ENCODE measurements around the gene ACSM3. TPM values are rescaled to one million over a fixed set of nuclear protein-coding genes. Genes with fewer than 3 reads are reported as not detected.

Gene ACSM3
- total RNA-seq, 2 donors from 2014 or later = 1.6 to 1.8 TPM

- Mint-ChIP-seq H3K27ac (no peak overlapping the region), H3K4me3 (no peak overlapping the region), H3K9me3 (no peaks in the 10 kb centered on the region), H3K4me1 (peaks cover 13% of the 10 kb centered on the region), H3K27me3 (ENCODE audit: insufficient read depth) (no peaks in the 10 kb centered on the region), H3K36me3 (ENCODE audit: low read depth) (peaks cover 6% of the 10 kb centered on the region)
- peaks cover 9% of the 10 kb centered on the region for H3K4me1 ChIP-seq (ENCODE audit: control insufficient read depth, insufficient read depth, low read length)
- H3K27me3 ChIP-seq (ENCODE audit: control insufficient read depth, insufficient read depth, low read length, poor library complexity, severe bottlenecking) = no peaks in the 10 kb centered on the region
- H3K9me3 ChIP-seq (ENCODE audit: control insufficient read depth, low read length) = peaks cover 4% of the 10 kb centered on the region
- no peak overlapping the region for H3K9ac ChIP-seq (ENCODE audit: extremely low read depth, low read length, poor library complexity, severe bottlenecking)
- H3K4me3 ChIP-seq (ENCODE audit: low read length) = no peak overlapping the region
- no peak overlapping the region for H3K27ac ChIP-seq (ENCODE audit: low read depth, low read length)
- H3K36me3 ChIP-seq (ENCODE audit: control insufficient read depth, insufficient read depth, low read length) = no peaks in the 10 kb centered on the region
- WGBS, 2 experiments (ENCODE audit: insufficient coverage in 1 of 2, insufficient read length in 1 of 2) = 83 to 95% methylated on average over 1 of the region's 1 CpG
- DNase-seq = no peak
- no peak for TF ChIP-seq CTCF (conservative IDR thresholded peaks at IDR 0.05)
These were observed 65.7 kb downstream of the ACSM3 start for GRCh38 chr16:20829536-20829935.

- H3K27ac ChIP-seq (ENCODE audit: low read depth, low read length) = no peak overlapping the region
- H3K4me1 ChIP-seq (ENCODE audit: control insufficient read depth, insufficient read depth, low read length) = peaks cover 6% of the 10 kb centered on the region
- H3K27ac Mint-ChIP-seq = no peak overlapping the region
- H3K4me3 Mint-ChIP-seq = no peak overlapping the region
- 92% methylated on average over 1 of the region's 1 CpG; no CpG with 5 or more reads in 1 of the 2 experiments for WGBS, 2 experiments (ENCODE audit: insufficient coverage in 1 of 2, insufficient read length in 1 of 2)
- peaks cover 13% of the 10 kb centered on the region for H3K36me3 Mint-ChIP-seq (ENCODE audit: low read depth)
- H3K4me1 Mint-ChIP-seq = peaks cover 10% of the 10 kb centered on the region
- DNase-seq = no peak
- H3K27me3 Mint-ChIP-seq (ENCODE audit: insufficient read depth) = no peaks in the 10 kb centered on the region
- no peaks in the 10 kb centered on the region for H3K27me3 ChIP-seq (ENCODE audit: control insufficient read depth, insufficient read depth, low read length, poor library complexity, severe bottlenecking)
- H3K9me3 Mint-ChIP-seq = no peaks in the 10 kb centered on the region
- H3K4me3 ChIP-seq (ENCODE audit: low read length) = no peak overlapping the region
- TF ChIP-seq CTCF (conservative IDR thresholded peaks at IDR 0.05) = no peak
- no peaks in the 10 kb centered on the region for H3K36me3 ChIP-seq (ENCODE audit: control insufficient read depth, insufficient read depth, low read length)
- H3K9me3 ChIP-seq (ENCODE audit: control insufficient read depth, low read length) = peaks cover 10% of the 10 kb centered on the region
- no peak overlapping the region for H3K9ac ChIP-seq (ENCODE audit: extremely low read depth, low read length, poor library complexity, severe bottlenecking)
These were observed 66.6 kb downstream of the ACSM3 start for GRCh38 chr16:20830372-20830771.

- H3K4me3 Mint-ChIP-seq = no peak overlapping the region
- Histone ChIP-seq H3K4me3 (ENCODE audit: low read length) (no peak overlapping the region), H3K36me3 (ENCODE audit: control insufficient read depth, insufficient read depth, low read length) (peaks cover 10% of the 10 kb centered on the region), H3K27me3 (ENCODE audit: control insufficient read depth, insufficient read depth, low read length, poor library complexity, severe bottlenecking) (no peaks in the 10 kb centered on the region), H3K27ac (ENCODE audit: low read depth, low read length) (no peak overlapping the region), H3K4me1 (ENCODE audit: control insufficient read depth, insufficient read depth, low read length) (no peaks in the 10 kb centered on the region), H3K9me3 (ENCODE audit: control insufficient read depth, low read length) (peaks cover 30% of the 10 kb centered on the region), H3K9ac (ENCODE audit: extremely low read depth, low read length, poor library complexity, severe bottlenecking) (no peak overlapping the region)
- H3K36me3 Mint-ChIP-seq (ENCODE audit: low read depth) = peaks cover 36% of the 10 kb centered on the region
- no peaks in the 10 kb centered on the region for H3K4me1 Mint-ChIP-seq
- H3K27me3 Mint-ChIP-seq (ENCODE audit: insufficient read depth) = no peaks in the 10 kb centered on the region
- peaks cover 12% of the 10 kb centered on the region for H3K9me3 Mint-ChIP-seq
- no peak for TF ChIP-seq CTCF (conservative IDR thresholded peaks at IDR 0.05)
- no peak for DNase-seq
- no peak overlapping the region for H3K27ac Mint-ChIP-seq
- WGBS, 2 experiments (ENCODE audit: insufficient coverage in 1 of 2, insufficient read length in 1 of 2) = 88% methylated on average over 2 of the region's 2 CpGs; no CpG with 5 or more reads in 1 of the 2 experiments
These were observed 69.3 kb downstream of the ACSM3 start for GRCh38 chr16:20833086-20833485.

Measured in endodermal cell (in vitro differentiated cells).